Activated naive CD4-positive, alpha-beta T cell treated with anti-CD3 and anti-CD28 coated beads, Interleukin-2, amount 50 U/mL, for 24 hours (primary cell): Measurements from ENCODE around the gene PAX3.

Experiments
- H3K27ac Mint-ChIP-seq: one replicate; pipeline ENCODE4 v1.8.0; 2021; ENCODE audit warnings: mild to moderate bottlenecking, mixed read lengths
- H3K27me3 Mint-ChIP-seq: one replicate; pipeline ENCODE4 v1.8.0; 2021; ENCODE audit warnings: mixed read lengths
- H3K36me3 Mint-ChIP-seq: one replicate; pipeline ENCODE4 v1.8.0; 2021; ENCODE audit warnings: mixed read lengths
- H3K4me1 Mint-ChIP-seq: one replicate; pipeline ENCODE4 v1.8.0; 2021; ENCODE audit warnings: mixed read lengths
- H3K4me3 Mint-ChIP-seq: one replicate; pipeline ENCODE4 v1.8.0; 2021; ENCODE audit warnings: mild to moderate bottlenecking, mixed read lengths
- H3K9me3 Mint-ChIP-seq: one replicate; pipeline ENCODE4 v1.8.0; 2021; ENCODE audit warnings: mixed read lengths

PAX3 gene

DNA sequence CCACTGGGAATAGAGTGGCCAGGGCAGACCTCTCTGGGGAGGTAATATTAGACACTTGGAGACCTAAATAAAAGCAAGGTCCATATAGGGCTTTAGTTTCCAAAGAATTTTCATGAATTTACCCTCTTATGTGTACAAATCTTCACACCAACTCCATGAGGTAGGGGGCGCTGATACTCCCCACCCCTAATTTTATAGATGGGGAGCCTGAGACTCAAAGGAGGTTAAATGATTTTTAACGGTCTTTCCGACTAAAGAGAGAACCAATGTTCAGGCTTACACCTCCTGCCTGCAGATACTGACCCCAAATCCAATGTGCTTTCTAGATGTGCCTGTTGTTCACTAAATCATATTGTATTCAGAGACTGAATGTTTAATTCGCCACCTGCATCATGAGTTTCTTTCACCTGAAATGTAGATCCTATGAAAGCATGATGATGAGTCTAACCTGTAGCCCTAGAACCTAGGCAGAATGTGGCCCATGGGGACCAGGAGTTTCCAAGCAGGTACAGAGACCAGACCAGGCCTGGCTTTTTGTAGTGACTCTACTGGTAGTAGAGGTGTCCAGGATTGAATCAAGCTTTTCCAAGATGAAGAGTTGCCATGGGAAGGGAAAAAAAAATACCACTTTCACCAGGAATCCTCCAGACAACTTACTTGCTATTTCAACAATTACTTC is 16.8 kb upstream of the PAX3 start:
- Mint-ChIP-seq H3K27me3 (peaks cover 57% of the 10 kb centered on the region), H3K27ac (no peak overlapping the region), H3K36me3 (no peaks in the 10 kb centered on the region), H3K9me3 (no peaks in the 10 kb centered on the region), H3K4me1 (peaks cover 12% of the 10 kb centered on the region), H3K4me3 (no peak overlapping the region)

DNA sequence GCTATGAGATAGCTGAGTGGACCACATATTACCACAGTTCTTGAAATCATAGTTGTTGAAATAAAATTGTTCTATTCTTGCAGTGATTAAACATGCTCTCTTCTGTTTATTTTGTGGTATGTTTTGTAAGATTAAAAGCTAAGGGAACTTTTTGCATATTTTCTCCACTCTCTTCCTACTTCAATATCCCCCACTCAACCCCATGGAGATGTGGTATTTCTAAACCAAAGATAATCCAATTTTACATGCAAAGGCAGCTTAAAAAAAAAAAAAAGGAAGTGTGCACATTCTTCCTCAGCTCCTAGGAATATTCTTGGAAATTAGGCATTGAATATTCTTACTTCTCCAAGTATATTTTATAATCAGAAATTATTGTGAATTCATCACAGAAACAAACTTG is 15.0 kb upstream of the PAX3 start:
- Mint-ChIP-seq H3K4me1 (peaks cover 11% of the 10 kb centered on the region), H3K4me3 (no peak overlapping the region), H3K9me3 (no peaks in the 10 kb centered on the region), H3K27ac (no peak overlapping the region), H3K36me3 (no peaks in the 10 kb centered on the region), H3K27me3 (peaks cover 74% of the 10 kb centered on the region)

DNA sequence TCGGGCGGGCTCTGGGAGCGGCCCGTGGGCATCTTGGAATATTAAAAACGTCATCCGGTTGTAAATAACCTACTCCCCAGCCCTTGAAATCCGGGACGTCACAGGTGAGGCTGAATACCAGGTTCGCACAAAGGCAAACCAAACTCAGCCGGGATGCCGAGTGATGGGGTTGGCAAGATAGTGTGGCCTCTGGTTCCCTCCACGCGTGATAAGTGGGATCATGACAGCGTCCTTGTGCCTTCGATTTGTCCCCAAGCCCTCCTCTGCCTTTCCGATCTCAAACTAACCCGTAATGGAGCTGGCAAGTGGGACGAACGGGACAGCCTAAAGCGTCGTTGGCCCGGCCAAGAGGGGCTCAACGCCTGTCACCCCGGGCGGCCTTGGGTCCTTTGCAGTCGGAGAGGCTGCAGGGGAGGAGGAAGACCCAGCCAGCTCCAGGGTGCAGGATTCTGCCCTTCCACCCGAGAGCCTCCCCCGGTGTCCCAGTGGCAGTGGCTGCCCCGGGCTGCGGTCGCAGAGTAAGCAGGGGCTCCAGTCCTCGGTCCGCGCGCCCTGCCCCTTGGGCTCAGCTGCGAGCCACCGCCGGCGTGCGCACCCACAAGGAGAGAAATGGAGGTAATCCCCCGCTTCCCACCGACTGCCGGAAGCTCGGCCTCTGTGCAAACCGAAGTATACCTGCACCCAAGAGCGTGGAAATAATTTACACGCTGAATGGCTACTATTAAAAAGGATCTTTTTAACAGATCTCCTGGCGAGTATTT is 13.4 kb upstream of the PAX3 start:
- Mint-ChIP-seq H3K27me3 (peaks cover 76% of the 10 kb centered on the region), H3K9me3 (no peaks in the 10 kb centered on the region), H3K4me3 (no peak overlapping the region), H3K27ac (no peak overlapping the region), H3K36me3 (no peaks in the 10 kb centered on the region), H3K4me1 (peaks cover 4% of the 10 kb centered on the region)

DNA sequence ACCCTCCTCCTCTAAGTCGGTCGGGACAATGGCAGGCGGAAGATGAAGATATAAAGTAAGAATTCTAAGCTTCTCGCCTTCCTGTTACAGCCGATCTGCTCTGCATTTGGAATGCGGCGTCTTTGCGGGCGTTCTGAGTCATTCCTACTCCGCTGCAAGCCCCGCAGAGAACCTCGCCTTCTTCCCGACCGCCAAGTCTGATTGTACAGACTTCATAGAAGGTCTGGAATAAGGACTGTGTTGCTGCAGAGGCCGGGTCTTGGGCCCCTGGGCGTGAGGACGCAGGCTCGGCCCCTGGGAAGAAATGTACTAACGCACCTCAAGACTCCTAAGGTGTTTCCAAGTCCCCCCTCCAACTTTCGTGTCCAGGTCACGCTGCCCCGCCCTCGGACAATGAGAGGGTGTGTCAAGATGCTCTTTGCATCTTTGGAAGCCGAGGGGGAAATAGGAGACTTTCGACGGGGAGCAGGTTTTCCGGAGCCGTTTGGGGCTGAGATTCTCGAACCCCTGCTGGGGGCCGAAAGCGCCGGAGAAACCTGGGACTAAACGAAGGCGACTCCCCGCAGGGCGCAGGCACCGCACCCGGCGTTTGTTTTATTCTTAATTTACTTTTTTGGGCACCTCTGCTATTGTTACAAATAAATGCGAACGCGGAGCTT is 12.7 kb upstream of the PAX3 start:
- no peak overlapping the region for H3K4me3 Mint-ChIP-seq
- H3K36me3 Mint-ChIP-seq = no peaks in the 10 kb centered on the region
- no peaks in the 10 kb centered on the region for H3K9me3 Mint-ChIP-seq
- peaks cover 4% of the 10 kb centered on the region for H3K4me1 Mint-ChIP-seq
- no peak overlapping the region for H3K27ac Mint-ChIP-seq
- H3K27me3 Mint-ChIP-seq = peaks cover 76% of the 10 kb centered on the region

DNA sequence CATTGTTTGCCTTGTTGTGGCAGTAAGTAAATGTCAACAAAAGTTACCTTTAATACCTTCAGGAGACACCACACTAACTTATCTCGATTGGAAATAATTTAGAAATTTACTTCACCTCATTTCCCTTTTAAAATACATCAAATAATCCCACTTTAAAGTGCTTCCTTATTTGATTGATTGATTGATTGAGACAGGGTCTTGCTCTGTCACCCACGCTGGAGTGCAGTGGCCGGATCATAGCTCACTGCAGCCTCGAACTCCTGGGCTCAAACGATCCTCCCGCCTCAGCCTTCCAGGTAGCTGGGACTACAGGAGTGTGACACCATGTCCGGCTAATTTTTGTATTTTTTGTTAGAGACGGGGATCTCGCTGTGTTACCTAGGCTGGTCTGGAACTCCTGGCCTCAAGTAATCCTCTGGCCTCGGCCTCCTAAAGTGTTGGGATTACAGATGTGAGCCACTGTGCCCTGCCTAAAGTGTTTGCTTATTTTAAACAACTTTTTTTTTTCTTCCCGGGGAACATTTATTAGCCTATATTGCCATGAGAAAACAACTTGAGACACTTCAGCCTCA is 12.0 kb upstream of the PAX3 start:
- H3K27me3 Mint-ChIP-seq = peaks cover 75% of the 10 kb centered on the region
- no peaks in the 10 kb centered on the region for H3K9me3 Mint-ChIP-seq
- no peak overlapping the region for H3K27ac Mint-ChIP-seq
- H3K36me3 Mint-ChIP-seq = no peaks in the 10 kb centered on the region
- no peak overlapping the region for H3K4me3 Mint-ChIP-seq
- H3K4me1 Mint-ChIP-seq = peaks cover 9% of the 10 kb centered on the region

DNA sequence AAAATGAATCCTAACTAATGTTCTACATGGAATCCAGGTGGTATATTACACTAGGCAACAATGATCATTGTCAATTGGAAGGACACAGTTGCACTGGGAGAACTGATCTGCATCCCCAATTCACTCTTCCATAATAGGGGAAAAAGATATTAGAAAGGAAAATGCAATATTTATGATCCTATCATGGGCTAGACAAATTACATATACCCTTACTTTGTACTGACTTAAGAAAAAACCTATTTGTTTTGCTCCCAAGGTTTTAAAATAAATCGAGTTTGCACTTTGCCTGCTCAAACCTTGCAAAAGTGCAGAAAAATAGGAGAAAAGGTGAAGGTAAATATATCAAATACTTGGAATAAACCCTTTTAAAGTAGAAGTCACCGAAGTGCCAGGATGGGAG is 11.0 kb upstream of the PAX3 start:
- H3K27me3 Mint-ChIP-seq = peaks cover 74% of the 10 kb centered on the region
- peaks cover 2% of the 10 kb centered on the region for H3K36me3 Mint-ChIP-seq
- peaks cover 19% of the 10 kb centered on the region for H3K4me1 Mint-ChIP-seq
- H3K4me3 Mint-ChIP-seq = no peak overlapping the region
- no peak overlapping the region for H3K27ac Mint-ChIP-seq
- H3K9me3 Mint-ChIP-seq = no peaks in the 10 kb centered on the region

DNA sequence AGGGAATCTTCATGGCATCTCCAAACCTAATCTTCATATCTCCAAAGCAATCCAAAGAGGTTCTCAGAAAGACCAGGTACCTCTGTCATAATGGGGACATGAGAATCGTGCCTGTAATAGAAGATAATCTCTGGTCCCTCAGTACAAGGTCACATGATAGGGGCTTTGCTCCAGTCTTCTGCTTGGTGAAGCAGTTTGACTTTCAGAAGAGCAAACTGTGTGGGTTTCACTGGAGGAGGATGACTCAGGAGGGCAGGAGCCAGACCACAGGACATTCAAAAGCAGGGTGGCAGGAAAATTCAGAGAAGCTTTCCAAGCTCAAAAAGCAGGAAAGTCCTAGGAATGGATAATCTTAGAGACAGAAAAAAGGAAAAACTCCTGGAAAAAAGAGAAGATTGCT is 10.6 kb upstream of the PAX3 start:
- no peaks in the 10 kb centered on the region for H3K9me3 Mint-ChIP-seq
- peaks cover 2% of the 10 kb centered on the region for H3K36me3 Mint-ChIP-seq
- H3K27ac Mint-ChIP-seq = no peak overlapping the region
- peaks cover 76% of the 10 kb centered on the region for H3K27me3 Mint-ChIP-seq
- peaks cover 20% of the 10 kb centered on the region for H3K4me1 Mint-ChIP-seq
- no peak overlapping the region for H3K4me3 Mint-ChIP-seq

DNA sequence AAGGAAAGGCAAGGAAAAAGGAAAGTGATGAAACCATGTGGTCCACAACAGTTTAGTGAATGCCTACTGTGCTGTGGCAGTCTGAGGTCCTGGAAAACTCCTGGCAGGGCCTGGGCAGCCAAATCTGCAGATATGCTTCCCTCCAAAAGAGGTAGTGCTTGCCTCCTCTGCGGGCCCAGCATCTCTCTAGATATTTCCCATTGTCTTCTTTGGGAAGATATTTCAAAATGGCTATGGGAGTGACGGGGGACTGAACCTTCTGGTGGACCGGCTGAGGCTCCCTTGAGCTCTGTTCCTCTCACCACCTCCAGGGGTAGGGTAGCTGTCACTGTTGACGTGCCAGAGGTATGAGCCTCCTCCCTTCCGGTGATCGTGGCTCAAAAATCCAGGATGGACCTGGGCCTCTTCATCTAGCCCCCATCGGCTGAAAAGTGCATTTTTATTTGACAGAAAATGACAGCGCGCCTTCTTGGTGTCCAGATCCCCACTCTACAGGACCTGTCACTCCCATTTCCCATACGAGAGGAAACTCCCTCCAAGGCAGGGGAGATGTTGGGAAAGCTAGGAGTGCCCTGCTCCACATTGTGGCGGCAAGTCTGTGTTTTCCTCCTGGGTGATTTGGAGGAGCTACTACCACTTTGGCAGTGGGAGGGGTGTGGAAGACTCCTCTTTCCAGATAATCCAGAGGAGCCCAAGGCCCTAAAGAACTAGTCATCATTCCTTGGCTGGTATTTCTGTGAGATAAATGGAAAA is 9.4 kb upstream of the PAX3 start:
- Mint-ChIP-seq H3K36me3 (peaks cover 2% of the 10 kb centered on the region), H3K27ac (no peak overlapping the region), H3K9me3 (no peaks in the 10 kb centered on the region), H3K4me1 (peaks cover 28% of the 10 kb centered on the region), H3K27me3 (peaks cover 75% of the 10 kb centered on the region), H3K4me3 (no peak overlapping the region)

DNA sequence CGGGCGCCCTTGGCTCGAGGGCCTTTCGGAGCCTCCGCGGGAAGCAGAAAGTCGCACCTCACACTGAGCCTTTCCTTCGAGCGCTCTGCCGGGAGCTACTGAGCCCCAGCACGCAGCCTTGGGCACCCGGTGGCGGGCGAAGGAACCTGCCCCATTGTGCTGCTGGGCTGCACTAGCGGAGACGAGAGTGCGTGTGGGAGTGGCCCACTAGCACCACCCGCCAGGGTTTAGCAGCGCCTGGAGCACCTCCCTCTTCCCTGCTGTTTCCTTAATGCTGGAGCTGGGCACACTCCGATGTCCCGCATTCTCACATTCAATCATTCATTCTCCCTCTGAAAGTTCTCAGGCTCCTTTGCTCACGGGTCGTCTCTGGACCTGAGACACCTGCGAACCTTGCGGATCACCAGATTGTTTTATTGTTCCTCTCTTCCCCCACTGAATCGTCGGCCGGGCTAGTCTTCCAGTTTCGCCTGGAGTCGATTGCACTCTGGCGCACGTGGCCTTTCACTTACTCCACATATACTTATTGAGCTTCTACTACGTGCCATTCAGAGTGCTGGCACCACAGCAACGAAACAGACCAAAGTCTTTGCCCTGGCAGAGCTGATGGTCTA is 8.5 kb upstream of the PAX3 start:
- H3K27me3 Mint-ChIP-seq = peaks cover 77% of the 10 kb centered on the region
- no peaks in the 10 kb centered on the region for H3K9me3 Mint-ChIP-seq
- H3K4me1 Mint-ChIP-seq = peaks cover 34% of the 10 kb centered on the region
- peaks cover 2% of the 10 kb centered on the region for H3K36me3 Mint-ChIP-seq
- H3K4me3 Mint-ChIP-seq = no peak overlapping the region
- H3K27ac Mint-ChIP-seq = no peak overlapping the region

DNA sequence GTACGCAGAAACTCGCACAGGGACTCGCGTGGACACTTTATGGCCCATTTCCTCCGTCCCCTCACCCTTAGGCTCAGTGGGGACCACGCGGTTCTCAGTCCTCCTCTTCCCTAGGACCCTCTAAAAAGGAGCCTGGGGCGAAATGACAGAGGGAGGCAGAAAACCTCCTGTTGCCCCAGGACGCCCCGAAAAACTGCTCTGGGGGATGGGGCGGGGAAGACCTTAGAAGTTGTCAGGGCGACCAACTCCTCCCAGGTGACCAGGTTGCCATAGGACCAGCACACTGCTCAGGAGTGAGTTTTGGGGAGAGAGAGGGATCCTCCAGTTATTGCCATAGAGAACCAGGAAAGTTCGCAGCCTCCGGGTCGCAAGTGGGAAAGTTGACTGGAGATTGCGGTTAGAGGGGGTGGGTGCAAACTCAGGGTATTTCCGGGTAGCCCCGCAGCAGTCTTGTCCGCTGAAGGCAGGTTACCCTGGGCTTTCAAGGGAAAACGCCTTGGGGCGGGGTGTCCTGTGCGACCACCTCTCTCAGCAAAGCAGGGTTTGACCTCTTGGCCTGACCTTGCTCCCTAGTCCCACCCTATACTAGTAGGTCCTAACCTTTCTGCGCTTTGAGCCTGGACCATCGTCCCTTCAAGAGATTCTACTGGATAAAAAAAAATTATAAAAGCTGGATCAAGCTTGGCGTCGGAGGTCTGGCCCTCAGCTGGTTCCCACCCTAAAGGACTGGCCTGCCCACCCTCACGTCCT is 7.8 kb upstream of the PAX3 start:
- Mint-ChIP-seq H3K27me3 (peaks cover 75% of the 10 kb centered on the region), H3K4me3 (peak overlapping the region; percentile 54), H3K27ac (no peak overlapping the region), H3K4me1 (peaks cover 35% of the 10 kb centered on the region), H3K9me3 (no peaks in the 10 kb centered on the region), H3K36me3 (peaks cover 2% of the 10 kb centered on the region)

DNA sequence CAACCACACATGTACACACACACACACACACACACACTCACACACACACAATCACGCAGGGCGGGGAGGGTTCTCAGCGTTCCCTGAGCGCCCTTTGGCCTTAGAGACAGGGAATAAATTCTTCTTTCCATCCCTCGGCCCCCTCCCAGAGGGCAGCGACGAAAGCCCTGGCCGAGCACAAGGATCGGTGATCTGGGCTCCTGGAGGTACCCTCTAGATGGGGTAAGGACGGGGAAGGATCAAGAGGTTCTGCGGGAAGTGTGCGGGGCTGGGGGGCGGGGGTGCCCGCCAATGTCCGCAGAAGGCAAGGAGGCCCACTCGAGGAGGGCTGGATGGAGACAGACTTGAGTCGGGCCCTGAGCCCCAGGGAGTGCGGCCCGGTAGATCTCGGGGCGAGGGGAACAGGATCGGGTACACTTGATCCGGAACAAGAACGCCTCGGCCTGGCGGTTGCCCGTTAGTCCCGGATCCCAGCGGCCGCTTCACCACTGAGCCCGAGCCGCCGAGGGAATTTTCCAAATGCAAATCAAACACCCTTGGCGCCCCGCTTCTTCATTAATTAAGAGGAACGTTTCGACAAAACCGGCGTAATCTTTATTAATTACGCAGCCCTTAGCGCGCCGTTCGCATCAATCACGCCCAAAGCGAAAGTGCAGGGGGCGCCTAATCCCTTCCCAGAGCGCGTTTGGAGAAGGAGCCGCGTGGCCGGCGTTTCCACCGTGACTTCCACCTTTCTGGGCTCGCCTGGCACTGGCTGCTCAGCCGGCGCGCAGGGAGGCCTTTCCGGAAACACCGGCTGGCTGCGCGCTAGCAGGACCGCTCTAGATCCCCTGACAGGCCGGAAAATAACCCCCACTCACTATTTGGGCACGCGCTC is 7.0 kb upstream of the PAX3 start:
- H3K9me3 Mint-ChIP-seq = no peaks in the 10 kb centered on the region
- peaks cover 72% of the 10 kb centered on the region for H3K27me3 Mint-ChIP-seq
- H3K36me3 Mint-ChIP-seq = peaks cover 2% of the 10 kb centered on the region
- H3K4me3 Mint-ChIP-seq = peak overlapping the region; percentile 75
- no peak overlapping the region for H3K27ac Mint-ChIP-seq
- peaks cover 35% of the 10 kb centered on the region for H3K4me1 Mint-ChIP-seq

DNA sequence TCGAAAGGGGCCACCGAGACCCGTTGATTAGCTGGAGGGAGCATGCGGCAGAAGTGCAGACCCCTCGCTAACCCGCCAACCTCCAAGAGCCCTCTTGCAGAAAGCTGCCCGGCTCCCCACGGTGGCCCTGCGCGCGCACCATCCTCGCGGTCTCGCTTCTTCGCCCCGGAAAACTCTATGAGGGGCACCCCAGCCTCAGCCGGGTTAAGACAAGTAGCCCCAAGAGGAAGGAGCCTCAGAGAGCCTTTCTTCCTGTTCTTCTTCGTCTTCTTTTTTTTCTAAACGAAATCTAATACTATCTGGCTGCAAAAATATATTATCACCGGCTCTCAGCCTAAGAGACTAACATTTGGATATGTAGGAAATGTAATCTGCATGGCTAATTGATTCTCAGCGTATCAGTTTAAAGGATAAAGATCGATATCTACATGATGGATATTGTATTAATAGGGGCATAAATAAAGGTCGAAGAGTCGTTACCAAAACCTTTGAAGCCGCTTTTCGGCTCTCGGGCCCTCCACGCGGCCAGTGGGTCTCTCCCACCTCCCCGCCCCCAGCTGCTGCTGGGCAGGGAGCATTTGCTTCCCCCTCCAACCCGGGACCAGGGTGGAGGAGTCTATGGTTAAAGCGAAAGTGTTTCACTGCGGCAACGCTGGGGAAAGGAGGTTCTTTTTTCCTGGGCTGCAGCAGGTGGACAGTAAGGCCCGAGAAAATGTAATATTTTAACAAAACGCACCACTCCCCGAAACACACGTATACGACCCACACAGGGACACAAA is 6.1 kb upstream of the PAX3 start:
- H3K27ac Mint-ChIP-seq = no peak overlapping the region
- H3K4me1 Mint-ChIP-seq = peaks cover 35% of the 10 kb centered on the region
- no peaks in the 10 kb centered on the region for H3K9me3 Mint-ChIP-seq
- H3K27me3 Mint-ChIP-seq = peaks cover 71% of the 10 kb centered on the region
- H3K4me3 Mint-ChIP-seq = peak overlapping the region; percentile 75
- H3K36me3 Mint-ChIP-seq = peaks cover 2% of the 10 kb centered on the region
